ENCODE data around the gene CNTLN.
"Not testable (repeated sequence)": the region's sequence is repeated elsewhere in the genome, so short reads cannot be mapped to it uniquely, and the experiment has no call there.

CNTLN gene

GRCh38 chr9:17315341-17315740 is 180.5 kb downstream of the CNTLN start:
- DNase-seq, result no peak

- DNase-seq, result no peak
Measured at GRCh38 chr9:17318821-17319320, 184.0 kb downstream of the CNTLN start.

- no peak for DNase-seq
Measured at GRCh38 chr9:17319864-17320263, 185.0 kb downstream of the CNTLN start.

- DNase-seq, result peak; percentile 4
Measured at GRCh38 chr9:17322882-17323864, 188.3 kb downstream of the CNTLN start.

- DNase-seq, result no peak
Measured at GRCh38 chr9:17328331-17328730, 193.5 kb downstream of the CNTLN start.

GRCh38 chr9:17330097-17330496 is 195.3 kb downstream of the CNTLN start:
- DNase-seq, result no peak

GRCh38 chr9:17332115-17332514 is 197.3 kb downstream of the CNTLN start:
- DNase-seq, result no peak

GRCh38 chr9:17339156-17339555 is 204.3 kb downstream of the CNTLN start:
- DNase-seq, result no peak

GRCh38 chr9:17342696-17343095 is 207.9 kb downstream of the CNTLN start:
- no peak for DNase-seq

- no peak for DNase-seq
Measured at GRCh38 chr9:17349831-17350230, 215.0 kb downstream of the CNTLN start.

GRCh38 chr9:17354006-17354405 is 219.2 kb downstream of the CNTLN start:
- DNase-seq, result not testable (repeated sequence)

GRCh38 chr9:17361378-17361777 is 226.5 kb downstream of the CNTLN start:
- no peak for DNase-seq

GRCh38 chr9:17367035-17367434 is 232.2 kb downstream of the CNTLN start:
- DNase-seq, result no peak

- no peak for DNase-seq
Measured at GRCh38 chr9:17380126-17380861, 245.5 kb downstream of the CNTLN start.

GRCh38 chr9:17387565-17387964 is 252.7 kb downstream of the CNTLN start:
- peak; percentile 20 for DNase-seq

GRCh38 chr9:17389026-17389425 is 254.2 kb downstream of the CNTLN start:
- no peak for DNase-seq

- DNase-seq, result no peak
Measured at GRCh38 chr9:17394881-17395510, 260.2 kb downstream of the CNTLN start.

- DNase-seq, result not testable (repeated sequence)
Measured at GRCh38 chr9:17397166-17397728, 262.4 kb downstream of the CNTLN start.

- no peak for DNase-seq
Measured at GRCh38 chr9:17398350-17398749, 263.5 kb downstream of the CNTLN start.

GRCh38 chr9:17401858-17402257 is 267.0 kb downstream of the CNTLN start:
- no peak for DNase-seq

GRCh38 chr9:17402309-17402708 is 267.5 kb downstream of the CNTLN start:
- peak; percentile 9 for DNase-seq

- no peak for DNase-seq
Measured at GRCh38 chr9:17403539-17403938, 268.7 kb downstream of the CNTLN start.

GRCh38 chr9:17414986-17415385 is 280.1 kb downstream of the CNTLN start:
- DNase-seq, result no peak
